Panc1 (cell line): ENCODE measurements around the gene RPS24.

Source experiments
- CTCF ChIP-seq: fragments of 450-650 bp; IDR thresholded peaks from 2 replicates; pipeline ENCODE4 v1.5.1; 2017; ENCODE audit warnings: mild to moderate bottlenecking
- REST ChIP-seq, 2 experiments: IDR thresholded peaks; 2 replicates each; pipeline ENCODE4 v1.6.1; 2011 to 2012; ENCODE audit warnings: low read depth in 2 of 2, control low read depth in 1 of 2, low read length in 1 of 2, mild to moderate bottlenecking in 1 of 2, moderate library complexity in 1 of 2; ENCODE audit not compliant: insufficient read depth in 1 of 2

DNA sequence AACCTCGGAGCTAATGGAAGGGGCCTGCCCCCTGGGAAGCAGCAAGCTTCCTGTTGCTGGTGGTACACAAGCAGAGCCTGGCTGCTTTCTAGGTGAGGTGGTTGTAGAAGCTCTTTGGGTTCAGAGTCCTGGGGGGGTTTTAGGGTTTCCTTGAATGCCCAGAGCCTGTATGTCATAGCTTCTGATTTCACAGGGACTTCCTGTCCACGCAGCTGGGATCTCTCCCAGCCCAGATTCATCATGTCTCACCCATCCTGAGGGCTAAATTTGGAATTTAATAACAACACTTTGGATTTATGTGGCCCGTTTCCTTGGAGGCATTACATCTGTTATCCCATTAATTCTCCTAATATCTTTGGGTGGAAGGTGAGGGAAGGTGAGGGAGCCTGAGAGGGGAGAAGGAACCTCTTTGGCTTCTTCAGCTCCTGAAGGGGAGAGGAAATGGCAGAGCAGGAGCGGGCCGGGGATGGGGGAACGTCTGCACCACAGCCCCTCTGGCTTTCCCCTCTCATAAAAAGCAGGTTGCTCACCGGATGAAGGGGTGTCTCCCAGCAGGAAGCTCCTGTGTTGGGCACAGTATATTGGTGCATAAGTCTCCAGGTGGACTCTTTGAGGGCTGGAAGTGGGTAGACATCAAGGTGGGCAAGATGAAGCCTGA is 19.7 kb downstream of the RPS24 start:
- TF ChIP-seq CTCF, result no peak
- no peak for TF ChIP-seq REST (IDR thresholded peaks at IDR 0.05; ENCODE audit: insufficient read depth in 1 of 2, low read depth in 2 of 2, low read length in 1 of 2)
